Measurements from ENCODE around the gene LMAN2L. TPM values are rescaled to one million over a fixed set of nuclear protein-coding genes. Genes with fewer than 3 reads are reported as not detected.

LMAN2L gene
- total RNA-seq, 1 donor from 2014 or later: 33.3 TPM

DNA sequence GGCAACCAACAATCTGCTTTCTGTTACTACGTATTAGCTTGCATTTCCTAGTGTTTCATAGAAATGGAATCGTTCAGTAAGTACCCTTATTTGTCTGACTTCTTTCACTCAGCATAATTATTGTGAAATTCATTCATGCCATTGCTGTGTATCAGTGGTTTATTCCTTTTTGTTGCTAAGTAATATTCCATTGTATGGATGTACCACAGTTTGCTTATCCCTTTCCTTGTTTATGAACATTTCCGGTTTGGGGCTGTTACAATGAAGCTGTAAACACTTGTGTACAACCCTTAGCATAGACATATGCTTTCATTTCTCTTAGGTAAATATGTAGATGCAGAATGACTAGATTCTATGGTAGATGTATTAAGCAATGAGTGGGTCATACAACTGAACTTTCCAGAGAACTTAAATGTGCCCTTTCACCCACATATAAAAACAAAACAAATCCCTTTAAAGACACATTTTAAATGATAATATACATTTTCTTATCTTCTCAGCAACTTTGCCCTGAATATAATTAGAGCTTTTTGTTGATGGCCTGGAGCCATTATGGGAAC lies 75.4 kb downstream of the LMAN2L start:
- H3K27me3 Mint-ChIP-seq (ENCODE audit: low read depth): peaks cover 1% of the 10 kb centered on the region
- peaks cover 5% of the 10 kb centered on the region for H3K4me1 Mint-ChIP-seq
- no peak overlapping the region for H3K27ac Mint-ChIP-seq
- TF ChIP-seq CTCF (IDR thresholded peaks at IDR 0.05; ENCODE audit: unreplicated experiment): no peak
- no peak overlapping the region for H3K4me3 Mint-ChIP-seq
- DNase-seq (ENCODE audit: low spot score in 2 of 2, unreplicated experiment in 2 of 2): no peak
- no peaks in the 10 kb centered on the region for H3K36me3 Mint-ChIP-seq
- peaks cover 18% of the 10 kb centered on the region for H3K9me3 Mint-ChIP-seq

DNA sequence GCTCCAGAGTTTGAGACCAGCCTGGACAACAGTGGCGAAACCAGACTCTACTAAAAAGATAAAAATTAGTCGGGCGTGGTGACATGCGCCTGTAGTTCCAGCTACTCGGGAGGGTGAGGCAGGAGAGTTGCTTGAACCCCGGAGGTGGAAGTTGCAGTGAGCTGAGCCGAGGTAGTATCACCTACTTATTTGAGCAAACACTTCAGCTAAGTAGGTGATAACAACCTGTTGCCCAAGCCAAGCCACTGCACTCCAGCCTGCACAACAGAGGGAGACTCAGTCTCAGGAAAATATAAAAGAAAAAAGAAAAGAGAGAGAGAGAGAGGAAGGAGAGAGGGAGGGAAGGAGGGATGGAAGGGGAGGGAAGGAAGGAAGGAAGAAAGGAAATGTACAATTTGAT lies 76.0 kb downstream of the LMAN2L start:
- Mint-ChIP-seq H3K9me3 (peaks cover 18% of the 10 kb centered on the region), H3K36me3 (no peaks in the 10 kb centered on the region), H3K4me1 (peaks cover 5% of the 10 kb centered on the region), H3K27me3 (ENCODE audit: low read depth) (peaks cover 1% of the 10 kb centered on the region), H3K4me3 (no peak overlapping the region), H3K27ac (peak overlapping the region; percentile 22)
- TF ChIP-seq CTCF (IDR thresholded peaks at IDR 0.05; ENCODE audit: unreplicated experiment): no peak
- no peak for DNase-seq (ENCODE audit: low spot score in 2 of 2, unreplicated experiment in 2 of 2)

DNA sequence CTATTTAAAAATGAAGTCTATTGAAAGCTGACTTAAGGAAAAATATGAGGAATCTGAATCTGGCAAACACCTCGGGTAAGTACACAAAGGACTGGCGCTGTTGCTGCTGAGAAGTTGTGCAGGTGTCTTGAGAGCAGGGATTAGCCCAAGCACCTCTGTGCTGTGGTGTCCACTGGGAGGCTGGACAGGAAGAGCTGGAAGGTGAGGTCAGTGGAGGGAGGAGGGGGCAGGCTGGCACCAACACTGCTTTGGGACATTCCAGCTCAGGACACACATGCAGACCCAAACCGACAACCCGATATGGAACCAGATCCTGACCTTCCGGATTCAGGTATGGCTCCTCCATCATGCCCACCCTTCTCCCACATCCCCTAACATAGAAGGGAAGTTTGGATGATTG lies 76.7 kb downstream of the LMAN2L start:
- H3K4me1 Mint-ChIP-seq: peaks cover 5% of the 10 kb centered on the region
- no peak overlapping the region for H3K27ac Mint-ChIP-seq
- no peak for TF ChIP-seq CTCF (IDR thresholded peaks at IDR 0.05; ENCODE audit: unreplicated experiment)

DNA sequence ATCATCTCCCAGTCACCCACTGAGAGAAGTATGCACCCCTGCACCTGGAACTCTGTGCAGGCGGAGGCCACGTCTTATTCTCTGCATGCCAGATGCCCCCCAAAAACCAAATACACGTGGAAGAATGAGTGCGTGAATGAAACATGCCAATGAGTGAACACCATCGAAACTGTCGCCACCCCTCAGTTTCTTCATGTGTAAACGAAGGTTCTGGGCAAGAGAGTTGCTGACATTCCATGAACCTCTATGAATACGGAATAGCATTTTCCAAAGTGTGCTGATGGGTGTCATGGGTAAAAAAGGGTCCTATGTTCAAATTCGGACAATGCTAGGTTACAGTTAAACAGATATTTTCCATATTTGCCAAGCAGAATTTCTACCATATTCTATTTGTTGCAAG lies 77.5 kb downstream of the LMAN2L start:
- peaks cover 5% of the 10 kb centered on the region for H3K4me1 Mint-ChIP-seq
- H3K27ac Mint-ChIP-seq: no peak overlapping the region
- H3K36me3 Mint-ChIP-seq: no peaks in the 10 kb centered on the region
- no peak overlapping the region for H3K4me3 Mint-ChIP-seq
- no peak for DNase-seq (ENCODE audit: low spot score in 2 of 2, unreplicated experiment in 2 of 2)
- peaks cover 18% of the 10 kb centered on the region for H3K9me3 Mint-ChIP-seq
- peaks cover 1% of the 10 kb centered on the region for H3K27me3 Mint-ChIP-seq (ENCODE audit: low read depth)
- no peak for TF ChIP-seq CTCF (IDR thresholded peaks at IDR 0.05; ENCODE audit: unreplicated experiment)

More for the DNA sequence above, 76.7 kb downstream of the LMAN2L start:
- Mint-ChIP-seq H3K4me3 (no peak overlapping the region), H3K9me3 (peaks cover 18% of the 10 kb centered on the region), H3K27me3 (ENCODE audit: low read depth) (peaks cover 1% of the 10 kb centered on the region), H3K36me3 (no peaks in the 10 kb centered on the region)
- DNase-seq (ENCODE audit: low spot score in 2 of 2, unreplicated experiment in 2 of 2): no peak

DNA sequence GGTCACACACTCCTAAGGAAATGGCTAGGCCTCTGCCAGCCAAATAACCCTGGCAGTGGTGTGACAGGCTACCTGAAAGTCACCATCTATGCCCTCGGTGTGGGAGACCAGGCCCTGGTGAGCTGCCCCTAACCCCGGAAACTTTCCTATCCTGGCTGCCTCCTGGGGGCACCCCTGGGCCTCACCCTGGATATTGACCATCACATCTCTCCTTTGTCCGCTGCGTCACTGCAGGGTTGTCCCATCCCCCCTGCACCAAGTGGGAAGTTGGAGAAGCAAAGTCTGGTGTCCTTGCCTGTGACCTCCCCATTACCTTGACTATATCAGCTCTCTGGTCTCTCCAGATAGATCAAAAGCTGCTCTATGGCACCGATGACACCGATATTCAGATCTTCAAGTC lies 78.5 kb downstream of the LMAN2L start:
- DNase-seq (ENCODE audit: low spot score in 2 of 2, unreplicated experiment in 2 of 2): no peak
- no peak for TF ChIP-seq CTCF (IDR thresholded peaks at IDR 0.05; ENCODE audit: unreplicated experiment)
- Mint-ChIP-seq H3K27me3 (ENCODE audit: low read depth) (peaks cover 1% of the 10 kb centered on the region), H3K36me3 (no peaks in the 10 kb centered on the region), H3K9me3 (peaks cover 18% of the 10 kb centered on the region), H3K4me3 (no peak overlapping the region), H3K27ac (no peak overlapping the region), H3K4me1 (peaks cover 5% of the 10 kb centered on the region)

DNA sequence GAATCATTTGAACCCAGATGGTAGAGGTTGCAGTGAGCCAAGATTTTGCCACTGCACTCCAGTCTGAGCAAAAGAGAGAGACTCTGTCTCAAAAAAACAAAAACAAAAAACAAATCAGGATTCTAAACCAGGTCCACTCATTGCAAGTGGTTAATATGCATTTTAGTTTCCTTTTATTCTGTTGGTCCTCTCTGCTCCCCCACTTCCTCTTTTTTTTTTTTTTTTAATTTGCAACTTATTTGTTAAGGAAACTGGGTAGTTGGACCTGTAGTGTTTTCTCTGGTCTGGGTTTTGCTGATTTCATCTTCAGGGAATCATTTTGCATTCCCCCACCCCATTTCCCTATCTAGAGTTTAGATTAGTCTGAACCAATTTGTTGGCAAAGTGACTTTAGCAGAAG lies 83.3 kb downstream of the LMAN2L start:
- Mint-ChIP-seq H3K27ac (no peak overlapping the region), H3K4me1 (no peaks in the 10 kb centered on the region), H3K36me3 (no peaks in the 10 kb centered on the region), H3K9me3 (no peaks in the 10 kb centered on the region), H3K4me3 (no peak overlapping the region), H3K27me3 (ENCODE audit: low read depth) (peaks cover 3% of the 10 kb centered on the region)
- no peak for DNase-seq (ENCODE audit: low spot score in 2 of 2, unreplicated experiment in 2 of 2)
- TF ChIP-seq CTCF (IDR thresholded peaks at IDR 0.05; ENCODE audit: unreplicated experiment): no peak

Measured in mesothelial cell of epicardium (in vitro differentiated cells).